Measurements from ENCODE around the gene COL23A1. TPM values are rescaled to one million over a fixed set of nuclear protein-coding genes. Genes with fewer than 3 reads are reported as not detected.

The COL23A1 gene
- total RNA-seq, 4 donors from 2014 or later = 2.5 to 3.4 (median 3.0) TPM

- TF ChIP-seq CTCF (IDR thresholded peaks at IDR 0.05) (no peak), POLR2A (IDR thresholded peaks at IDR 0.05) (no peak)
- peak in 1 of 2 donors; percentile 76 for DNase-seq (ENCODE audit: low spot score in 2 of 2)
- WGBS, 2 donors = 43 to 44% methylated on average over 6 of the region's 6 CpGs
- no peak overlapping the region for H3K4me3 ChIP-seq (ENCODE audit: low read depth, poor library complexity, severe bottlenecking)
- intact Hi-C loops (cut with DNase I; ENCODE audit: low total_unique reads) = no loop called here
These were observed 296.8 kb downstream of the COL23A1 start for GRCh38 chr5:178293400-178293799.

GRCh38 chr5:178292826-178293205 is 297.4 kb downstream of the COL23A1 start:
- no peak for DNase-seq (ENCODE audit: low spot score in 2 of 2)
- intact Hi-C loops (cut with DNase I; ENCODE audit: low total_unique reads) = no loop called here
- TF ChIP-seq POLR2A (IDR thresholded peaks at IDR 0.05) = no peak
- TF ChIP-seq CTCF (IDR thresholded peaks at IDR 0.05) = no peak
- WGBS, 2 donors = 88 to 90% methylated on average over 3 of the region's 3 CpGs
- H3K4me3 ChIP-seq (ENCODE audit: low read depth, poor library complexity, severe bottlenecking) = no peak overlapping the region

GRCh38 chr5:178291969-178292825 is 298.0 kb downstream of the COL23A1 start:
- DNase-seq (ENCODE audit: low spot score in 2 of 2) = no peak
- no peak for TF ChIP-seq POLR2A (IDR thresholded peaks at IDR 0.05)
- no peak overlapping the region for H3K4me3 ChIP-seq (ENCODE audit: low read depth, poor library complexity, severe bottlenecking)
- intact Hi-C loops (cut with DNase I; ENCODE audit: low total_unique reads) = no loop called here
- 58 to 74% methylated on average over 15 of the region's 15 CpGs for WGBS, 2 donors

GRCh38 chr5:178291161-178291561 is 299.0 kb downstream of the COL23A1 start:
- TF ChIP-seq CTCF (IDR thresholded peaks at IDR 0.05) (no peak), POLR2A (IDR thresholded peaks at IDR 0.05) (no peak)
- WGBS, 2 donors = 70 to 77% methylated on average over 13 of the region's 13 CpGs
- intact Hi-C loops (cut with DNase I; ENCODE audit: low total_unique reads) = no loop called here
- no peak for DNase-seq (ENCODE audit: low spot score in 2 of 2)
- H3K4me3 ChIP-seq (ENCODE audit: low read depth, poor library complexity, severe bottlenecking) = no peak overlapping the region

- TF ChIP-seq CTCF (IDR thresholded peaks at IDR 0.05) (no peak), POLR2A (IDR thresholded peaks at IDR 0.05) (no peak)
- intact Hi-C loops (cut with DNase I; ENCODE audit: low total_unique reads) = no loop called here
- no peak for DNase-seq (ENCODE audit: low spot score in 2 of 2)
- 90 to 94% methylated on average over 7 of the region's 7 CpGs for WGBS, 2 donors
- no peak overlapping the region for H3K4me3 ChIP-seq (ENCODE audit: low read depth, poor library complexity, severe bottlenecking)
These were observed 299.8 kb downstream of the COL23A1 start for GRCh38 chr5:178290376-178290775.

- intact Hi-C loops (cut with DNase I; ENCODE audit: low total_unique reads) = no loop called here
- TF ChIP-seq CTCF (IDR thresholded peaks at IDR 0.05) (no peak), POLR2A (IDR thresholded peaks at IDR 0.05) (no peak)
- DNase-seq (ENCODE audit: low spot score in 2 of 2) = no peak
- H3K4me3 ChIP-seq (ENCODE audit: low read depth, poor library complexity, severe bottlenecking) = no peak overlapping the region
- 49 to 58% methylated on average over 11 of the region's 11 CpGs for WGBS, 2 donors
These were observed 300.8 kb downstream of the COL23A1 start for GRCh38 chr5:178289438-178289837.

All from lower leg skin (tissue), 4 donors.